Stimulated activated naive CD8-positive, alpha-beta T cell treated with anti-CD3 and anti-CD28 coated beads, Interleukin-15, amount 100 ng/mL, for 72 hours (primary cell): ENCODE data around the gene KCTD19.

Source experiments
- ATAC-seq: fragments of 150-1000 bp; cut with Tn5 transposase; 2 replicates; pipeline ENCODE4 v1.10.0; 2021; ENCODE audit warnings: mild to moderate bottlenecking, moderate library complexity
- DNase-seq, 2 donors: peaks; one replicate each; pipeline ENCODE4 v3.0.0; 2021 to 2022
- H3K27ac Mint-ChIP-seq, 2 donors: one replicate each; pipeline ENCODE4 v1.8.0; 2022; ENCODE audit warnings: mild to moderate bottlenecking in 2 of 2, mixed read lengths in 2 of 2, moderate library complexity in 2 of 2
- H3K27me3 Mint-ChIP-seq: one replicate; pipeline ENCODE4 v1.8.0; 2022; ENCODE audit warnings: mixed read lengths
- H3K4me1 Mint-ChIP-seq: one replicate; pipeline ENCODE4 v1.8.0; 2022; ENCODE audit warnings: mild to moderate bottlenecking, mixed read lengths
- H3K4me3 Mint-ChIP-seq, 2 donors: one replicate each; pipeline ENCODE4 v1.8.0; 2022; ENCODE audit warnings: mild to moderate bottlenecking in 2 of 2, mixed read lengths in 2 of 2, moderate library complexity in 1 of 2
- H3K9me3 Mint-ChIP-seq, 2 donors: one replicate each; pipeline ENCODE4 v1.8.0; 2022; ENCODE audit warnings: mixed read lengths in 2 of 2

KCTD19 gene

DNA sequence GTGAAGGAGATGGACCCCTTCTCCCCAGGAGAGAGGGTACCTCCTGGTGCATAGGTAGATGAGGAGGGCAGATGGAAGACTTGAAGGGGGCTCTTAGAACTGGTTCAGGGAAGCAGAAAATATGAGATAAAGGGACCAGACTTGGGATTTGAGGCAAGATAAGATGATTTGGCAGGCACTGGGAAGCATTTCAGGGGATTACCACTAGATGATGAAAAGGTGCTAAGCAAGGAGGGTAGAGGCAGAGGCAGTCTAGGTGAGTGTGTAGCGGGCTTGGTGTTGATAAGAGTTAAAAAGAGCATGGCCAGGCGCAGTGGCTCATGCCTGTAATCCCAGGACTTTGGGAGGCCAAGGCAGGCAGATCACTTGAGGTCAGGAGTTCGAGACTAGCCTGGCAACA, 63.3 kb downstream of the KCTD19 start:
- Mint-ChIP-seq H3K4me1 (no peaks in the 10 kb centered on the region), H3K4me3 (no peak overlapping the region), H3K27me3 (peaks cover 17% of the 10 kb centered on the region), H3K27ac (no peak overlapping the region), H3K9me3 (no peaks in the 10 kb centered on the region)
- no peak for DNase-seq
- no peak for ATAC-seq

DNA sequence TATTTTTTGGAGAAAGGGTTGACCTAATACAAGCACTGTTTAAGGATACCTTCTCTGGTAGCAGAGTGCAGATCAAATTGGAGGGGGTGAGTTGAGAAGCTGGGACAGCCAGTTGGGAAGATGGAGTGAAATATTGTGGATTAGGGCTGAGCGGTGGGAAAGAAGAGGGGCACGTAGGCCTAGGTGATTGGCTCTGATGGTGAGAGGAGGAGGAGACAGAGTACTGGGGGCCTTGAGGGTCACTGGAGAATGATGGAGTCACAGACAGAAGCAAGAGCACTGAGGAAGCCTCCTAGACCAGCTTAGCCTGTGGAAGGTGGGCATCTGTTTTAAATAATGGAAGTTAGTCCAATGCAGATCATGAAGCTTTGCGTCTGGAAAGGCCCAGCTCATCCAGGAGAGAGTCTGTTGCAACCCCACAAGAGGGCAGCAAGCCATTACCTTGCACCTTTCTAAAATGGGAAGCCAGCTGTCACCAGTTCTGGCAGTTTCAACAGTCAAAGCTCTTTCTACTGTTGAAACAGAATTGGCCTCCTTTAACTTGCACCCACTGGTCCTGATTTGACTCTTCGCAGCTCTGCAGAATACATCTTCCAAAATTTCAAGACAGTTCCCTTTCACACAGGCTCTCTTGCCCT, 66.0 kb downstream of the KCTD19 start:
- Mint-ChIP-seq H3K9me3 (no peaks in the 10 kb centered on the region), H3K27me3 (peaks cover 17% of the 10 kb centered on the region), H3K4me1 (no peaks in the 10 kb centered on the region), H3K27ac (no peak overlapping the region), H3K4me3 (no peak overlapping the region)
- ATAC-seq (peak; percentile 77), DNase-seq (no peak)

DNA sequence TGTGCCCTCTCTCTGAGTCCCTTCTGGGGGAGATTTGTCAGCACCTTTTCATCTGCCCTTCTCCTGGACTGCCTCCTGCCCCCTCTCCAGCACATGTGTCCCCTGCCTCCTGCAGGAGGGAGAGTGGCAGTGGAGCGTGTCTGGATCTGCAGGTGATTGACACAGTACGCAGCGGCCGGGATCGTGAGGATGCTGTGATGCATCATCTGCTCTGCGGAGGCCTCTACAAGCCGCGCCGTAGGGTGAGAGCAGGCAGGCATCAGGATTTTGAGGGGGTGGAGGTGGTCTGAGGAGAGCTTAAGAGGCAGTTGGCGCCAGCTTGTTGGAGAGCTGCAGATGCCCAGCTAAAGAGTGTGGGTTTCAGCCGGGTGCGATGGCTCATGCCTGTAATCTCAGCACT, 66.8 kb downstream of the KCTD19 start:
- no peaks in the 10 kb centered on the region for H3K4me1 Mint-ChIP-seq
- peaks cover 17% of the 10 kb centered on the region for H3K27me3 Mint-ChIP-seq
- H3K9me3 Mint-ChIP-seq, result no peaks in the 10 kb centered on the region
- DNase-seq (no peak), ATAC-seq (no peak)
- H3K27ac Mint-ChIP-seq, result no peak overlapping the region
- H3K4me3 Mint-ChIP-seq, result no peak overlapping the region

DNA sequence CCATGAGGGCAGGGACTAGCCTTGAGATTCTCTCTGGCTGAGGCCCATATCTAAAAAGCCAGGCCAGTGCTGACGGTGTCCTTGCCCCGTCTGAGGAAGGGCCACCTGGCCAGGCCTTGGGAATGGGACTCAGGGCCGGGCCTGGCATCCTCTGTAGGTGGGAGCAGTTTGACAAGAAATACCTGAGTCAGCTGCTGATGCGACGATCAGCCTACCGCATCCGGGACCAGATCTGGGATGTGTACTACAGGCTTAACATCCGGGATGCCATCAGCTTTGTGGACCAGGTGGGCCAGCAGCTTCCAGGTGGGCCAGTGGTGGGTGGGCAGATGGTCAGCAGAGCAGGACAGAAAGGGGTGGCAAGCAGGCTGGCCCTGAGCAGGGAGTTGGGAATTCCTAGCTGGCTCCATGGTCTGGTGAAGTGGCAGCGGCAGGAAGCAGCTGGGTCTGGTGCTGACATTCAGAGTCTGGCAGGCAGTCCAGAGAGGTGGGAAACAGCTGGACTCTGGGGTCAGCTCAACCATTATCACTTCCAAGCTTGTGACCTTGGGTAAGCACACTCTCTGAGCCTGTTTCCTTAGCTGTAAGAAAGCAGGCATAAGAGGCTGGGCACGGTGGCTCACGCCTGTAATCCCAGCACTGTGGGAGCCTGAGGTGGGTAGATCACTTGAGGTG, 68.2 kb downstream of the KCTD19 start:
- Mint-ChIP-seq H3K27me3 (peaks cover 9% of the 10 kb centered on the region), H3K4me3 (no peak overlapping the region), H3K27ac (no peak overlapping the region), H3K9me3 (no peaks in the 10 kb centered on the region), H3K4me1 (no peaks in the 10 kb centered on the region)
- ATAC-seq (no peak), DNase-seq (no peak)

DNA sequence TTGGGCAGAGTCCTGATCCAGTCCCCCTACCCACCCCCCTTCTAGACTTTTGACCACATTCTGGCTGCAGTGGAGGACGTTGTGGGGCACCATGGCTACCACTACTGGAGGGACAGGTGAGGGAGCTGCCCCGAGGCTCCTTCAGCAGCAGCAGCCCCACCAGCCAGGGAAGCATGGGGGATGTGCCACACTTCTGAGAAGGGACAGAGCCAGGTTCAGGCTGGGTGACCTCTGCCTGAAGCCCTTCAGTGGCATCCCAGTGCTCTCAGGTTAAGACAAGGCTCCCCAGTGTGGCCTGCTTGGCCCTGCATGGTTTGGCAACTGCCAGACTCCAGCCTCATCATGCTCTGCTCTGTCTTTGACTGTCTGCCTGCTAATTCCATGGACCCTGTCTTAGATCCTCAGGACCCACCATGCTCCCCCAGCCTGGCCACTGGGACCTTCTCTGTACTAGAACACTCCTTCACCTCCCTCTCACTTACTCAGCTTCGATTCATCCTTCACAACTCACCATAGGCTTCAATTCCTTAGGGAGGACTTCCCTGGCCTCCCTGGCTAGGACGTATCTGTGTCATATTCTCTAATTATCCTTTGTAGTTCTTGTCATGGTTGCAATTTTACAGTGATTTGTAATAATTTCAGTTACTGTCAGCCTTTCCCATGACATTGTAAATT, 68.9 kb downstream of the KCTD19 start:
- ATAC-seq, result no peak
- Mint-ChIP-seq H3K27me3 (peaks cover 2% of the 10 kb centered on the region), H3K27ac (no peak overlapping the region), H3K9me3 (no peaks in the 10 kb centered on the region), H3K4me3 (no peak overlapping the region), H3K4me1 (no peaks in the 10 kb centered on the region)
- DNase-seq, result no peak

DNA sequence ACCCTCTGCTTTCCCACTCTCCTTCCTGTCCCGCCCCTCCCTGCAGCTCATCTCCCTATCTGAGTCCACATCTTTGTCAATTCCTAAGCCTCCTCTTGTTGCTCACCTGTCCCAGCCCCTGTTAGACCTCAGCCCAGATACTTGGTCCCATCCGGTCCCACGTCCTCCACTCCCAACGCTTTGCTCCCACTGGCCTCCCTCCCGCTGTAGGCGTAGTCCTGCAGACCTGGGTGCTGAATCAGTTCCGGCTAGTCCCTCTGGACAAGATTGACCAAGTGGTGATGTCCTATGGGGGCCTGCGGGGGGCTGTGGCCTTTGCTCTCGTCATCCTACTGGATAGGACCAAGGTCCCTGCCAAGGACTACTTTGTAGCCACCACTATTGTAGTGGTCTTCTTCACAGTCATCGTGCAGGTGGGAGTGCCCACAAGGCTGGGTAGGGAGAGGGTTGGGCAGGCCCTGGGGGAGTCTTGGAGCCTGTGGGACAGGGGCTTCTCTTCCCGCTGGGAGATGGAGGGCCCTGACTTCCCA, 69.8 kb downstream of the KCTD19 start:
- H3K27ac Mint-ChIP-seq, result no peak overlapping the region
- DNase-seq, result no peak
- no peaks in the 10 kb centered on the region for H3K27me3 Mint-ChIP-seq
- no peaks in the 10 kb centered on the region for H3K4me1 Mint-ChIP-seq
- no peak overlapping the region for H3K4me3 Mint-ChIP-seq
- ATAC-seq, result no peak
- no peaks in the 10 kb centered on the region for H3K9me3 Mint-ChIP-seq

DNA sequence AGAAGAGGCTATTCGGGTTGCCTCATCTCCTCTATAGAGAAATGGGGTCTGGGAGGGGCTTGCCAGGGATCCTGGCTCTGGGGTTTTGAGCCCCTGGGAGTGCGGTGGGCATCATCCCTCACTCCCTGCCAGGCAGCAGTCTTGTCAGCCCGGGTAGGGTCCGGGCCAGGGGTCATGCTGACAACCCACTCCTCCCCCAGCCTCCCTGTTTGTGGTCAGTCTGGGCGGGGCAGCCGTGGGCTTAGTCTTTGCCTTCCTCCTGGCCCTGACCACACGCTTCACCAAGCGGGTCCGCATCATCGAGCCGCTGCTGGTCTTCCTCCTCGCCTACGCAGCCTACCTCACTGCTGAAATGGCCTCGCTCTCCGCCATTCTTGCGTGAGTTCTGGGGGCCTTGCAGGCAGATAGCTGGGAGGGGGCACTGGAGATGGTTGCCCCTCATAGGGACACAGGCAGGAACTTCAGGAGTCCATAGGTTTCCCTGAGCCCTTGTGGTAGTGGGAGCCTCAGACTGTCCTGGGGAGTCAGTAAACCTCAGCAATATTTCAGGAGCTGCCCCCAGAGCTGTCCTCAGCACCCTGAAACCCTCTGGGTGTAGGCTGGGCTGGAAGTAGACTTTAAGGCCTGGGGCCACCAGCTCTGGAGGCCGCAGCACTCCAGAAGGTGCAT, 70.9 kb downstream of the KCTD19 start:
- DNase-seq (no peak), ATAC-seq (no peak)
- H3K27me3 Mint-ChIP-seq, result no peaks in the 10 kb centered on the region
- no peak overlapping the region for H3K4me3 Mint-ChIP-seq
- no peaks in the 10 kb centered on the region for H3K9me3 Mint-ChIP-seq
- no peaks in the 10 kb centered on the region for H3K4me1 Mint-ChIP-seq
- no peak overlapping the region for H3K27ac Mint-ChIP-seq

DNA sequence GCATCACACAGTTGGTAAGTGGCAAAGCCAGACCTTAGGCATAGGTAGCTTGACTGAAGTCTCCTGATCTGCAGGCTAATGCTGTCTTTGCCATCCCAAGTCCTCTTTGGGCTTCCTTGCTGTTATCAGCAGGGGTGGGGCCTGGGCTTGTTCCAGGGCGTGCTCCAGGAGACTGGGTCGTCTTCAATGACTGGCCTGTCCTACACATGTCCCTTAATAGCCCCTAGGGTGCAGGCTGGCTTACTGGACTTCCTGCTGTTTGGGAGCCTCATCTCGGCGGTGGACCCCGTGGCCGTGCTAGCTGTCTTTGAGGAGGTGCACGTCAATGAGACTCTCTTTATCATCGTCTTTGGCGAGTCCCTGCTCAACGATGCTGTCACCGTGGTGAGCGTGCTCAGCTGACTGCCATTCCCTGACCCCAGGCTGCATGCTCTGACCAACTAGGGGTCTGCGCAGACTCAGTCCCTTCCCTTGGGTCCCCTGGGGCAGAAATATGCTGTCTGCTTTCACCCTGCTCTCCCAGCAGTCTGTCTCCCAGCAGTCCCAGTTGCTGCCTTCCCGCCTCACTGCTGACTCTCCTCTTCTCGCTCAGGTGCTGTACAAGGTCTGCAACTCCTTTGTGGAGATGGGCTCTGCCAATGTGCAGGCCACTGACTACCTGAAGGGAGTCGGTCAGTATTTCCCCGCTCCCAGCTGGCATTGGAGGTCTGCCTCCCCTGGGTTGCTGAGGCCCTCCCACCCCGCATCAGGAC, 71.6 kb downstream of the KCTD19 start:
- DNase-seq (no peak), ATAC-seq (no peak)
- H3K27ac Mint-ChIP-seq, result no peak overlapping the region
- H3K9me3 Mint-ChIP-seq, result no peaks in the 10 kb centered on the region
- no peaks in the 10 kb centered on the region for H3K27me3 Mint-ChIP-seq
- H3K4me1 Mint-ChIP-seq, result peaks cover 4% of the 10 kb centered on the region
- H3K4me3 Mint-ChIP-seq, result no peak overlapping the region

DNA sequence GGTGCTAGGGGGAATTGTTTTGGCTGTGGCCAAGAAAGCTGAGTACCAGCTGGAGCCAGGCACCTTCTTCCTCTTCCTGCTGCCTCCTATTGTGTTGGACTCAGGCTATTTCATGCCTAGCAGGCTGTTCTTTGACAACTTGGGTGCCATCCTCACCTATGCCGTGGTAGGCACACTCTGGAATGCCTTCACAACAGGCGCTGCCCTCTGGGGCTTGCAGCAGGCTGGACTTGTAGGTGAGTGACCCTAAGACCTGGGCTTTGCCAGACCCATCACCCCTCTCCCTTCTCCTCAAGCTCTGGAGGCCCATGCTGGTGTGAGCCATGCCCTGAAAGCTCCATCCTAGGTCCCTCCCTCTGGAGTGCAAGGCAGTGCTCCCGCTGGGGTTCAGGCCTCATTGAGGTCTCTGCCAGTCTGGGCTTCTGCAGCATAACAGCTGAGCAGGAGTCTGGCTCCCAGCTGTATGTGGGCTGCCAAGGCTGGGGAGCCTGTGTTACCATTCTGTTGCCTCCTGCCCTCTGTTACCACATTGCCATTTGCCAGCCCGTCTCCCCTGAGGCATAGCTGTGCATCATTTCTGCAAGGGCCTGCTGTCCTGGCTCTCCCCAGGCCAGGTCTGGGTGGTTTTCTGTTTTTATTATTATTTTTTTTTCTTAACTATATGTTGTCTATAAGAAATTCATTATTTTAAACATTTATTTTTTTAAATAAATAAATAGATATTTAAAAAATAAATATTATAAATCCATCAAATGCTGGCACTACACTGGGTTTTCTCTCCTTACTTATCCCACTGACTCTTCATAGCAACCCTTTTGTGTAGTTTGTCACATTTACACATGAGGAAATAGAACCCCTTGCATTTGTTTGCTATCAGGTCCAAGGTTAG, 73.7 kb downstream of the KCTD19 start:
- Mint-ChIP-seq H3K4me1 (peaks cover 24% of the 10 kb centered on the region), H3K4me3 (no peak overlapping the region), H3K27me3 (peaks cover 9% of the 10 kb centered on the region), H3K27ac (no peak overlapping the region), H3K9me3 (no peaks in the 10 kb centered on the region)
- DNase-seq (no peak), ATAC-seq (no peak)

DNA sequence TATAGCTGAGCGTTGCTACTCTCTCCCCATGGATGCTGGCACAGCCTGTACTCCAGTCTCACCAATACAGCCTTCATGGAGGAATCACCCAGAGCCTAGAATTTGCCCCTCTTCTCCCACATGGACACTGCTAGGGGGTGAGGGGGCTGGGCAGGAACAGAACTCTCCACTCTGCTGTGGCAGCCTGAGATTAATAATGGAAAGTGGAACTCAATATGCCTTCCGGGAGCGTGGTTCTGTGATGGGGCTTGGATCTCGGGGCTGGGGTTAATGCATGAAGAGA, 76.6 kb downstream of the KCTD19 start:
- Mint-ChIP-seq H3K9me3 (no peaks in the 10 kb centered on the region), H3K27me3 (peaks cover 9% of the 10 kb centered on the region), H3K27ac (no peak overlapping the region), H3K4me3 (peak overlapping the region; percentile 90 to 97), H3K4me1 (peaks cover 41% of the 10 kb centered on the region)
- ATAC-seq (no peak), DNase-seq (no peak)

DNA sequence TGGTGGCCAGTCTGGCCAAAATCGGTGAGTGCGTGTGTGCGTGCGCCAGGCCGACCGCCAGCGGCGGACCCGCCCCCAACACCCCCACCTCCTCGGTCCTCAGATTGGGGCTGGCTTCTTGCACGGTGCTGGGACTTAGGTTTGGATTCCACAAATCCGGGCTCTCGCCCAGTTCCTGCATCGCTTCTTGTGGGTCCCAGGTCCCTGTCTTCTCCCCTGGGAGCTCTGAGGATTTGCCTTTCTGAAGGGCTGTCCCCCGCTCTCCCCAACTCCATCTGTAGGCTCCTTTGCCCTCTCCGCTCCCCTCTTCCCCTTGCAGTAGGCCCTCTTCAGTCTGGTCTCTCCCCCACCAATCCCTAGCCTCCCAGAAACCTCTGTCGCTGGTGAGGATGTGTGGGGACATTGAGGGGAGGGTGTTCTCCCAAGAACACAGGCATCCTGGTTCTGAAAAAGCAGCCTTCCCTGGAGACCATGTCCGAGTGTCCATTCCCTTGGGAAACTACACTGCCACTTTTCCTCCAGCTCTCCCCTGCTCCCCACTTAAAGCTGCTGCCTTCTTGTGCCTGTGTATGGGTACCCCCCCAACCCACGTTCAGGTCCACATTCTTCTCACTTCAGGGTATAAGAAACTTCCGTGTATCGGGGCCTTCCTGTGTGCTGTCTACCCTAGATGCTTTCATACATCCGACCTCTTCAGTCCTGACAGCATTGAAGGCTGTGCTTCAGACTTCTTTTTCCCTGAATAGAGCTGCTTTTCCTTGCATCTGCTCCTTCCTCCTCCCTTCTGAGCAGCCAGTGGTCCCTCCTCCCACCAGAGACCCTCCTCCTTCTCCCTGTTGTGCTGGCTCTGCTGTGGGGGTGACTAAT, 77.1 kb downstream of the KCTD19 start:
- ATAC-seq (no peak), DNase-seq (no peak)
- Mint-ChIP-seq H3K27ac (peak overlapping the region; percentile 63 to 72), H3K9me3 (no peaks in the 10 kb centered on the region), H3K4me1 (peaks cover 47% of the 10 kb centered on the region), H3K27me3 (peaks cover 9% of the 10 kb centered on the region), H3K4me3 (peak overlapping the region; percentile 90 to 97)

DNA sequence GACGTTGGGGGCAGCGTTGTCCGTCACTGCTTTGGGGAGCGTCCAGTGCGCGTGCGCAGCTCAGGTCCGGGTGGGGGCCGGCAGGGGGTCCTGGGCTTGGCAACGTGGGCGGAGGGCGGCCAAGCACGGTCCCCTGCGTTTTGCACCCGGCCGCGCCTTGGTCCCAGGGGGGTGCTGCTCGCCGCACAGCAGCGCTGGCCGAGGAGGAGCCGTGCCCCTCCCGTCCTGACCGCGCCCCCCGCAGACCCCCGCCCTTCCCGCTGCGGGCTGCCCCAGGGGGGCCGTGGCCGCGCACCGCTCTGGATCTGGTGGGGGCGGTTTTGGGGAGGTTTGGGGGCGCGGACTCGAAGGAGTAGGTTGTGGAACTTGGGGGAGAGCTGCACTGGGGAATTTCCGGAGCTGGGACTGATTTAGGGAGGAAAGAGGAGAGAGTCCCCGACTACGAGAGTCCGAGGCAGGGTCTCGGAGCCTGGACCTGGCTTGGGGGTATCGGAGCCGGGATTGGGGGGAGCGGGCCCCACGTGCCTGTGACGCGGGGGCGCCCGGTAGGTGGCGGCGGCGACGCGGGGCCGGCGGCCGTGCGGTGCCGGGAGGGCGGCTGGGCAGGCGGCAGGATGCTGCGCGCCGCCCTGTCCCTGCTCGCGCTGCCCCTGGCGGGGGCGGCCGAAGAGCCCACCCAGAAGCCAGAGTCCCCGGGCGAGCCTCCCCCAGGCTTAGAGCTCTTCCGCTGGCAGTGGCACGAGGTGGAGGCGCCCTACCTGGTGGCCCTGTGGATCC, 78.0 kb downstream of the KCTD19 start, which contains the start of gene SLC9A5:
SLC9A5 (plus strand) TSS at position 579 of the 777 bp plus-strand sequence; CDS start at position 615, 36 bp downstream.
- ATAC-seq (no peak), DNase-seq (peak; percentile 44 to 45)
- Mint-ChIP-seq H3K9me3 (no peaks in the 10 kb centered on the region), H3K27me3 (peaks cover 9% of the 10 kb centered on the region), H3K4me1 (peaks cover 55% of the 10 kb centered on the region), H3K4me3 (peak within 1 kb of the TSS; percentile 90 to 97), H3K27ac (peak within 1 kb of the TSS; percentile 94 to 95)

DNA sequence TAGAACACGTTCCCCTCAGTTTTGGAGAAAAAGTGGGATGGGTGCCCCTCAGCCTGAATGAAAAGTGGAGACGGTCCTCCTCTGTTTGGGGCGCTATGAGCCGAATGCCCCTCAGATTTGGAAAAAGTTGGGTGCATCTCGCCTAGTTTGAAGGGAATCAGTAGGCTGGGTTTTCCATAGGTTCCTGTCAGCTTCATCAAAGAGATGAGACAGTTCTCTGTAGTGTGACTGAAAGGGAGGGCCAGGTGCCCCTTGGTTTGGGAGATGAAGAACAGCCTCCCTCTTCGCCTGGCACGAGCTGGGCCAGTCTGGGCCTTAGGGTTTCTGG, 78.5 kb downstream of the KCTD19 start:
- Mint-ChIP-seq H3K4me3 (peak overlapping the region; percentile 90 to 97), H3K27ac (peak overlapping the region; percentile 94 to 95), H3K4me1 (peaks cover 59% of the 10 kb centered on the region), H3K9me3 (no peaks in the 10 kb centered on the region), H3K27me3 (peaks cover 9% of the 10 kb centered on the region)
- ATAC-seq (no peak), DNase-seq (peak in 1 of 2 donors; percentile 29)
